ENCODE measurements around the gene DENND4C.
"Not testable (repeated sequence)": the region's sequence is repeated elsewhere in the genome, so short reads cannot be mapped to it uniquely, and the experiment has no call there.

Gene DENND4C

GRCh38 chr9:19378647-19379046 lies 148.2 kb downstream of the DENND4C start:
- H3K9ac ChIP-seq (ENCODE audit: low read depth in 1 of 2, low read length in 2 of 2) = peak overlapping the region; percentile 89 to 96

GRCh38 chr9:19379283-19379682 lies 148.8 kb downstream of the DENND4C start:
- H3K27ac ChIP-seq (ENCODE audit: low read depth in 2 of 2, low read length in 2 of 2) = peak overlapping the region; percentile 87 to 95
- H3K36me3 ChIP-seq (ENCODE audit: control insufficient read depth in 2 of 2, insufficient read depth in 2 of 2, low read length in 2 of 2) = peaks cover 39 to 41% of the 10 kb centered on the region in 2 donors
- peak overlapping the region; percentile 89 to 96 for H3K9ac ChIP-seq (ENCODE audit: low read depth in 1 of 2, low read length in 2 of 2)
- peak overlapping the region; percentile 86 to 98 for H3K4me3 ChIP-seq (ENCODE audit: low read length in 2 of 2)
- no peaks in the 10 kb centered on the region for H3K27me3 ChIP-seq (ENCODE audit: control insufficient read depth in 2 of 2, insufficient read depth in 2 of 2, low read length in 2 of 2)
- peaks cover 16 to 17% of the 10 kb centered on the region in 2 donors for H3K4me1 ChIP-seq (ENCODE audit: control insufficient read depth in 2 of 2, insufficient read depth in 2 of 2, low read length in 2 of 2)
- H3K9me3 ChIP-seq (ENCODE audit: control insufficient read depth in 2 of 2, low read length in 2 of 2) = no peaks in the 10 kb centered on the region

More at GRCh38 chr9:19378647-19379046, 148.2 kb downstream of the DENND4C start:
- peak overlapping the region in 1 of 2 donors; percentile 87 for H3K27ac ChIP-seq (ENCODE audit: low read depth in 2 of 2, low read length in 2 of 2)
- H3K9me3 ChIP-seq (ENCODE audit: control insufficient read depth in 2 of 2, low read length in 2 of 2) = no peaks in the 10 kb centered on the region
- peaks cover 16 to 17% of the 10 kb centered on the region in 2 donors for H3K4me1 ChIP-seq (ENCODE audit: control insufficient read depth in 2 of 2, insufficient read depth in 2 of 2, low read length in 2 of 2)
- peaks cover 42 to 43% of the 10 kb centered on the region in 2 donors for H3K36me3 ChIP-seq (ENCODE audit: control insufficient read depth in 2 of 2, insufficient read depth in 2 of 2, low read length in 2 of 2)
- peak overlapping the region; percentile 86 to 98 for H3K4me3 ChIP-seq (ENCODE audit: low read length in 2 of 2)
- no peaks in the 10 kb centered on the region for H3K27me3 ChIP-seq (ENCODE audit: control insufficient read depth in 2 of 2, insufficient read depth in 2 of 2, low read length in 2 of 2)

- Histone ChIP-seq H3K4me3 (ENCODE audit: low read length in 2 of 2) (peak overlapping the region; percentile 86 to 98), H3K27ac (ENCODE audit: low read depth in 2 of 2, low read length in 2 of 2) (peak overlapping the region; percentile 87 to 95), H3K4me1 (ENCODE audit: control insufficient read depth in 2 of 2, insufficient read depth in 2 of 2, low read length in 2 of 2) (peaks cover 16 to 17% of the 10 kb centered on the region in 2 donors), H3K9ac (ENCODE audit: low read depth in 1 of 2, low read length in 2 of 2) (peak overlapping the region; percentile 89 to 96), H3K27me3 (ENCODE audit: control insufficient read depth in 2 of 2, insufficient read depth in 2 of 2, low read length in 2 of 2) (no peaks in the 10 kb centered on the region), H3K9me3 (ENCODE audit: control insufficient read depth in 2 of 2, low read length in 2 of 2) (no peaks in the 10 kb centered on the region), H3K36me3 (ENCODE audit: control insufficient read depth in 2 of 2, insufficient read depth in 2 of 2, low read length in 2 of 2) (peaks cover 35 to 37% of the 10 kb centered on the region in 2 donors)
These were observed 149.2 kb downstream of the DENND4C start for GRCh38 chr9:19379697-19380046.

- no peaks in the 10 kb centered on the region for H3K27me3 ChIP-seq (ENCODE audit: control insufficient read depth in 2 of 2, insufficient read depth in 2 of 2, low read length in 2 of 2)
- H3K36me3 ChIP-seq (ENCODE audit: control insufficient read depth in 2 of 2, insufficient read depth in 2 of 2, low read length in 2 of 2) = peaks cover 24 to 28% of the 10 kb centered on the region in 2 donors
- H3K4me3 ChIP-seq (ENCODE audit: low read length in 2 of 2) = peak overlapping the region; percentile 86 to 98
- peak overlapping the region; percentile 89 to 96 for H3K9ac ChIP-seq (ENCODE audit: low read depth in 1 of 2, low read length in 2 of 2)
- H3K4me1 ChIP-seq (ENCODE audit: control insufficient read depth in 2 of 2, insufficient read depth in 2 of 2, low read length in 2 of 2) = peaks cover 16 to 17% of the 10 kb centered on the region in 2 donors
- no peaks in the 10 kb centered on the region for H3K9me3 ChIP-seq (ENCODE audit: control insufficient read depth in 2 of 2, low read length in 2 of 2)
- peak overlapping the region; percentile 87 to 95 for H3K27ac ChIP-seq (ENCODE audit: low read depth in 2 of 2, low read length in 2 of 2)
These were observed 150.3 kb downstream of the DENND4C start for GRCh38 chr9:19380826-19381075.

GRCh38 chr9:19381656-19382055 lies 151.2 kb downstream of the DENND4C start:
- no peak overlapping the region for H3K9ac ChIP-seq (ENCODE audit: low read depth in 1 of 2, low read length in 2 of 2)
- H3K27ac ChIP-seq (ENCODE audit: low read depth in 2 of 2, low read length in 2 of 2) = no peak overlapping the region
- H3K27me3 ChIP-seq (ENCODE audit: control insufficient read depth in 2 of 2, insufficient read depth in 2 of 2, low read length in 2 of 2) = no peaks in the 10 kb centered on the region
- H3K4me3 ChIP-seq (ENCODE audit: low read length in 2 of 2) = no peak overlapping the region
- H3K9me3 ChIP-seq (ENCODE audit: control insufficient read depth in 2 of 2, low read length in 2 of 2) = no peaks in the 10 kb centered on the region
- peaks cover 15 to 21% of the 10 kb centered on the region in 2 donors for H3K36me3 ChIP-seq (ENCODE audit: control insufficient read depth in 2 of 2, insufficient read depth in 2 of 2, low read length in 2 of 2)
- H3K4me1 ChIP-seq (ENCODE audit: control insufficient read depth in 2 of 2, insufficient read depth in 2 of 2, low read length in 2 of 2) = peaks cover 16 to 17% of the 10 kb centered on the region in 2 donors

- H3K27me3 ChIP-seq (ENCODE audit: control insufficient read depth in 2 of 2, insufficient read depth in 2 of 2, low read length in 2 of 2); H3K4me1 ChIP-seq (ENCODE audit: control insufficient read depth in 2 of 2, insufficient read depth in 2 of 2, low read length in 2 of 2); H3K27ac ChIP-seq (ENCODE audit: low read depth in 2 of 2, low read length in 2 of 2); H3K9ac ChIP-seq (ENCODE audit: low read depth in 1 of 2, low read length in 2 of 2); H3K4me3 ChIP-seq (ENCODE audit: low read length in 2 of 2); H3K36me3 ChIP-seq (ENCODE audit: control insufficient read depth in 2 of 2, insufficient read depth in 2 of 2, low read length in 2 of 2); H3K9me3 ChIP-seq (ENCODE audit: control insufficient read depth in 2 of 2, low read length in 2 of 2): not testable (repeated sequence)
These were observed 154.7 kb downstream of the DENND4C start for GRCh38 chr9:19385212-19385611.

GRCh38 chr9:19385786-19386501 lies 155.5 kb downstream of the DENND4C start:
- no peak overlapping the region for H3K9ac ChIP-seq (ENCODE audit: low read depth in 1 of 2, low read length in 2 of 2)
- no peaks in the 10 kb centered on the region for H3K27me3 ChIP-seq (ENCODE audit: control insufficient read depth in 2 of 2, insufficient read depth in 2 of 2, low read length in 2 of 2)
- H3K36me3 ChIP-seq (ENCODE audit: control insufficient read depth in 2 of 2, insufficient read depth in 2 of 2, low read length in 2 of 2) = no peaks in the 10 kb centered on the region
- no peaks in the 10 kb centered on the region for H3K9me3 ChIP-seq (ENCODE audit: control insufficient read depth in 2 of 2, low read length in 2 of 2)
- no peak overlapping the region for H3K4me3 ChIP-seq (ENCODE audit: low read length in 2 of 2)
- H3K27ac ChIP-seq (ENCODE audit: low read depth in 2 of 2, low read length in 2 of 2) = no peak overlapping the region
- H3K4me1 ChIP-seq (ENCODE audit: control insufficient read depth in 2 of 2, insufficient read depth in 2 of 2, low read length in 2 of 2) = no peaks in the 10 kb centered on the region

GRCh38 chr9:19386502-19387044 lies 156.1 kb downstream of the DENND4C start:
- Histone ChIP-seq H3K36me3 (ENCODE audit: control insufficient read depth in 2 of 2, insufficient read depth in 2 of 2, low read length in 2 of 2) (no peaks in the 10 kb centered on the region), H3K27ac (ENCODE audit: low read depth in 2 of 2, low read length in 2 of 2) (no peak overlapping the region), H3K9ac (ENCODE audit: low read depth in 1 of 2, low read length in 2 of 2) (no peak overlapping the region), H3K9me3 (ENCODE audit: control insufficient read depth in 2 of 2, low read length in 2 of 2) (no peaks in the 10 kb centered on the region), H3K27me3 (ENCODE audit: control insufficient read depth in 2 of 2, insufficient read depth in 2 of 2, low read length in 2 of 2) (no peaks in the 10 kb centered on the region), H3K4me1 (ENCODE audit: control insufficient read depth in 2 of 2, insufficient read depth in 2 of 2, low read length in 2 of 2) (no peaks in the 10 kb centered on the region), H3K4me3 (ENCODE audit: low read length in 2 of 2) (no peak overlapping the region)

- Histone ChIP-seq H3K9ac (ENCODE audit: low read depth in 1 of 2, low read length in 2 of 2) (no peak overlapping the region), H3K4me1 (ENCODE audit: control insufficient read depth in 2 of 2, insufficient read depth in 2 of 2, low read length in 2 of 2) (no peaks in the 10 kb centered on the region), H3K36me3 (ENCODE audit: control insufficient read depth in 2 of 2, insufficient read depth in 2 of 2, low read length in 2 of 2) (no peaks in the 10 kb centered on the region), H3K4me3 (ENCODE audit: low read length in 2 of 2) (no peak overlapping the region), H3K9me3 (ENCODE audit: control insufficient read depth in 2 of 2, low read length in 2 of 2) (no peaks in the 10 kb centered on the region), H3K27me3 (ENCODE audit: control insufficient read depth in 2 of 2, insufficient read depth in 2 of 2, low read length in 2 of 2) (no peaks in the 10 kb centered on the region), H3K27ac (ENCODE audit: low read depth in 2 of 2, low read length in 2 of 2) (no peak overlapping the region)
These were observed 156.8 kb downstream of the DENND4C start for GRCh38 chr9:19387317-19387716.

- H3K27me3 ChIP-seq (ENCODE audit: control insufficient read depth in 2 of 2, insufficient read depth in 2 of 2, low read length in 2 of 2); H3K36me3 ChIP-seq (ENCODE audit: control insufficient read depth in 2 of 2, insufficient read depth in 2 of 2, low read length in 2 of 2); H3K4me1 ChIP-seq (ENCODE audit: control insufficient read depth in 2 of 2, insufficient read depth in 2 of 2, low read length in 2 of 2); H3K9me3 ChIP-seq (ENCODE audit: control insufficient read depth in 2 of 2, low read length in 2 of 2); H3K9ac ChIP-seq (ENCODE audit: low read depth in 1 of 2, low read length in 2 of 2); H3K4me3 ChIP-seq (ENCODE audit: low read length in 2 of 2); H3K27ac ChIP-seq (ENCODE audit: low read depth in 2 of 2, low read length in 2 of 2): not testable (repeated sequence)
These were observed 159.0 kb downstream of the DENND4C start for GRCh38 chr9:19389539-19389938.
